Thoracic aorta (tissue), 2 donors: ENCODE results near the gene SLCO4A1. TPM values are rescaled to one million over a fixed set of nuclear protein-coding genes. Genes with fewer than 3 reads are reported as not detected.

Source experiments
- ATAC-seq: fragments of 150-250 bp; one replicate; pipeline ENCODE4 v1.8.0; 2017; ENCODE audit warnings: low read depth; ENCODE audit not compliant: insufficient number of reproducible peaks, low FRiP score
- DNase-seq: peaks from one replicate; pipeline ENCODE4 v3.0.0-alpha.2; 2020; ENCODE audit warnings: low spot score
- H3K27ac ChIP-seq, 2 donors: fragments of 200-600 bp; sonication (generic); 1 replicate in 1 of 2; 2 replicates in 1 of 2; pipeline ENCODE4 v1.5.1; 2016; ENCODE audit warnings: mild to moderate bottlenecking in 2 of 2, moderate library complexity in 2 of 2
- H3K27me3 ChIP-seq: fragments of 200-600 bp; sonication (generic); replicated peaks from 2 replicates; pipeline ENCODE4 v1.6.0; 2016; ENCODE audit warnings: mild to moderate bottlenecking; ENCODE audit not compliant: insufficient read depth
- H3K36me3 ChIP-seq: fragments of 200-600 bp; sonication (generic); one replicate; pipeline ENCODE4 v1.5.1; 2016
- H3K4me1 ChIP-seq, 2 donors: fragments of 200-600 bp; sonication (generic); 1 replicate in 1 of 2; 2 replicates in 1 of 2; pipeline versions ENCODE4 v1.5.1 to v1.6.0; 2016; ENCODE audit warnings: low read depth in 2 of 2, mild to moderate bottlenecking in 1 of 2; ENCODE audit not compliant: control insufficient read depth in 1 of 2
- H3K4me3 ChIP-seq: fragments of 200-600 bp; sonication (generic); 2 replicates; pipeline ENCODE4 v1.5.1; 2016; ENCODE audit warnings: mild to moderate bottlenecking
- H3K9me3 ChIP-seq: fragments of 200-600 bp; sonication (generic); 2 replicates; pipeline ENCODE4 v1.5.1; 2016
- total RNA-seq, 2 donors: library from RNA; depleted of rRNA; stranded (reverse); fragments of >200 nt; gene quantifications; one replicate each; pipeline versions ENCODE4 v1.1.0 to v1.2.3, GENCODE V29; 2016
- TF ChIP-seq, protein P1 (sequence below): fragments of 200-600 bp; sonication (generic); IDR thresholded peaks from one replicate; pipeline ENCODE4 v1.5.1; 2019; ENCODE audit warnings: antibody characterized with exemption

Gene SLCO4A1
- total RNA-seq, 2 donors from 2014 or later: 22.1 to 26.0 TPM

DNA sequence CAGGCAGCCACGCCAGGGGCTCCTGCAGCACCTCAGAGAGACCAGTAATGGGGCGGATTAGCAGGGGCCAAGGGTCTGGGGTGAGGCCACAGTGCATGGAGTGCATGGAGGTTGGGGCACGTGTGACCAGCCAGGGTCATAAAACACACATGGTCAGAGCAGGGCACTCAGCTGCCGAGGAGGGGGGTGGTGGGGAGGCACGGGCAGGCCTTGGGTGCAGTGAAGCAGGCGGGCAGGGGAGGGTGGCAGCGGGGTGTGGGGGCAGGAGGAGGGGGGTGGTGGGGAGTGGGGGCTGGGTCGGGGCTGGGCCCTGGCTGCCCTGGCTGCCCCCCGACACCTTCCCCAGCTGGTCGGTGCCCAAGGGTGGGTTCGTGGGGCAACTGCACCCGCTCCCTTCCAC lies 42.7 kb downstream of the SLCO4A1 start:
- Histone ChIP-seq H3K4me1 (no peaks in the 10 kb centered on the region), H3K27me3 (no peaks in the 10 kb centered on the region), H3K9me3 (peaks cover 2% of the 10 kb centered on the region), H3K36me3 (no peaks in the 10 kb centered on the region), H3K4me3 (no peak overlapping the region), H3K27ac (no peak overlapping the region)
- TF ChIP-seq, protein P1, sequence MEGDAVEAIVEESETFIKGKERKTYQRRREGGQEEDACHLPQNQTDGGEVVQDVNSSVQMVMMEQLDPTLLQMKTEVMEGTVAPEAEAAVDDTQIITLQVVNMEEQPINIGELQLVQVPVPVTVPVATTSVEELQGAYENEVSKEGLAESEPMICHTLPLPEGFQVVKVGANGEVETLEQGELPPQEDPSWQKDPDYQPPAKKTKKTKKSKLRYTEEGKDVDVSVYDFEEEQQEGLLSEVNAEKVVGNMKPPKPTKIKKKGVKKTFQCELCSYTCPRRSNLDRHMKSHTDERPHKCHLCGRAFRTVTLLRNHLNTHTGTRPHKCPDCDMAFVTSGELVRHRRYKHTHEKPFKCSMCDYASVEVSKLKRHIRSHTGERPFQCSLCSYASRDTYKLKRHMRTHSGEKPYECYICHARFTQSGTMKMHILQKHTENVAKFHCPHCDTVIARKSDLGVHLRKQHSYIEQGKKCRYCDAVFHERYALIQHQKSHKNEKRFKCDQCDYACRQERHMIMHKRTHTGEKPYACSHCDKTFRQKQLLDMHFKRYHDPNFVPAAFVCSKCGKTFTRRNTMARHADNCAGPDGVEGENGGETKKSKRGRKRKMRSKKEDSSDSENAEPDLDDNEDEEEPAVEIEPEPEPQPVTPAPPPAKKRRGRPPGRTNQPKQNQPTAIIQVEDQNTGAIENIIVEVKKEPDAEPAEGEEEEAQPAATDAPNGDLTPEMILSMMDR: no peak
- no peak for DNase-seq
- no peak for ATAC-seq

DNA sequence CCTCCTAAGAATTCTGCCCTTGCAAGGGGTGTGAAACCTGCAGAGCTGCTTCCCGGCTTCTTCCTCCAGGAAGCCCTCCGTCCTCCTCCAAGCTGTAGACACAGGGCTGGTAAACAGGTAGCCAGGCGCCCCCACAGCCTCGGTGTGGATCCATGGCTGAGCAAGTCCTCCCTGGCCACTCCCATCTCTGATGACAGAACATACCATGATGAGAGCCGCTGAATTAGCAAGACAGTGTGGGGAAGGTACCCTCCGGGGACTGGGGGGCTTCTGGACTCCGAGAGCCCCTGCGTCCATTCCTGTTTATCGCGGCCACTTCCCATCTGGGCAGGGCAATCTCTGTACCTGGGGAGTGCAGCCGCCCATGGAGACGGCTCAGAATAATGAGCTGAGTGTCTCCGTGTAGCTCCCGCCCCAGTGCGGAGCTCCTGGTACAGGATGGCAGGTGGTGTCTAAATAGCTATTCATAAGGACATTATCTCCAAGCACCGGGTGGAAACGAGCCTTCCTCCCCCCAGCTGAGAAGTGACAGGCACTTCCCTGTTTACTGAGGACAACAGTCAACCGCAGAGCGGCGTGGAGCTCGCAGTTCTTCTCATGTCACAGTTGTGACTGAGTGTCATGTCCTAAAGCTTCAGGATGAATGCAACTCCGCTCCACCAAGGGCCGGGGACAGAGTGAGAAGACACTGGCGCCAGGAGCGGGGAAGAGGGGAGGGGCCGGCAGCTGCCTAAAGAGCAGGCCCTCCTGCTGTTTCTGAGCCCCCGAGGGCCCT lies 43.7 kb downstream of the SLCO4A1 start:
- no peaks in the 10 kb centered on the region for H3K4me1 ChIP-seq
- H3K36me3 ChIP-seq: no peaks in the 10 kb centered on the region
- ATAC-seq (no peak), DNase-seq (no peak)
- no peak overlapping the region for H3K27ac ChIP-seq
- TF ChIP-seq, protein P1: no peak
- no peak overlapping the region for H3K4me3 ChIP-seq
- no peaks in the 10 kb centered on the region for H3K27me3 ChIP-seq
- H3K9me3 ChIP-seq: no peaks in the 10 kb centered on the region

DNA sequence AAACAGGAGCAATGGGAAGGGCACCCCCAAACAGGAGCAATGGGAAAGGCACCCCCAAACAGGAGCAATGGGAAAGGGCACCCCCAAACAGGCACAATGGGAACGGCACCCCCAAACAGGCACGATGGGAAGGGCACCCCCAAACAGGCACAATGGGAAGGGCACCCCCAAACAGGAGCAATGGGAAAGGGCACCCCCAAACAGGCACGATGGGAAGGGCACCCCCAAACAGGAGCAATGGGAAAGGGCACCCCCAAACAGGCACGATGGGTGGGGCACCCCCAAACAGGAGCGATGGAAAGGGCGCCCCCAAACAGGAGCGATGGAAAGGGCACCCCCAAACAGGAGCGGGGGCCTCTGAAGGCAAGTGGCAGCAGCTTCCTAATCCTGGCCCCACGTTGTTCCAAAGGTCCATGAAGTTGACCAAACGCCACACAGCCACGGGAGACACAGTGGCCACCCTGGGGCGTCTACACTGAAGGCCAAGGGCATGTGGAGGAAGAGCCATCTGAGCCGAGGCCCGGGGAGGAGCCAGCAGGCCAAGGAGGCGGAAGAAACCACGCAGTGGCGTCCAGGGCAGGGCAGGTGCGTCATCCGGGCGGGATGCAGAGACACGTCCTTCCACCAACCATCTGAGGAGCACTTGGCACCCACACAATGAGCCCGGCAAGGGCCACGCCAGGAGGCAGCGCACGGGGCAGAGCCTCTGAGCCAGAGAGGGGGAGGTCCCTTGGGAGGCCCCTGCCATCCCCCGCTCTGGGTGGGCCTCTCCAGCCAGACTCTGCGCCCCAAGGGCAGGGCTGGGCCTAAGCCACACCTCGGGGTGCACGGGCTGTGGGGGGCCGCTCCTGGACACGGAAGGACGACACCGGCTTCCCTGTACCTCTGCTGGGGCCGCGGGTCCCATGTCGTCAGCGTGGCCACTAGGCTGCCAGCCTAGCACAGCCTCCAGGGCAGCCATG lies 44.8 kb downstream of the SLCO4A1 start:
- DNase-seq: no peak
- no peaks in the 10 kb centered on the region for H3K4me1 ChIP-seq
- no peak for ATAC-seq
- no peak overlapping the region for H3K4me3 ChIP-seq
- H3K27ac ChIP-seq: no peak overlapping the region
- TF ChIP-seq, protein P1: no peak
- H3K9me3 ChIP-seq: no peaks in the 10 kb centered on the region
- no peaks in the 10 kb centered on the region for H3K27me3 ChIP-seq
- H3K36me3 ChIP-seq: no peaks in the 10 kb centered on the region

DNA sequence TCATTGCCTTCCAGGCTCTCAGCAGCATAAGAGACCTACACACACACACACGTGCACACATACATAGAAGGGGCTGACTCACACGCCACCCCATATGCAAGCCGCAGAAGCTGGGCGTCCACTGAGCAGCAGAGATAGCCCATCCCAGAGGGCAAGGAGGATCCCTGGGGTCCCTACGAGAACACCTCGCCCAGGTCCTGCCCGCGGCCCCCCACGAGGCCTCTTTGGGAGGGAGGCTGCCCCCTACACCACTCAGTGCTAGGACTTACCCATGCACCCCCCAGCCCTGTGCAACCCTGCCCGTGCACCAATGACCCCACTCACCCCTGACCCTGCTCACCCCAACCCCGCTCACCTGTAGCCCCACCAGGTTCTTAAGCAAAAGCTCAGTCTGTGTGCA lies 45.8 kb downstream of the SLCO4A1 start:
- Histone ChIP-seq H3K4me3 (no peak overlapping the region), H3K4me1 (no peaks in the 10 kb centered on the region), H3K27me3 (no peaks in the 10 kb centered on the region), H3K27ac (no peak overlapping the region), H3K9me3 (no peaks in the 10 kb centered on the region), H3K36me3 (no peaks in the 10 kb centered on the region)
- ATAC-seq (no peak), DNase-seq (no peak)
- TF ChIP-seq, protein P1: no peak

DNA sequence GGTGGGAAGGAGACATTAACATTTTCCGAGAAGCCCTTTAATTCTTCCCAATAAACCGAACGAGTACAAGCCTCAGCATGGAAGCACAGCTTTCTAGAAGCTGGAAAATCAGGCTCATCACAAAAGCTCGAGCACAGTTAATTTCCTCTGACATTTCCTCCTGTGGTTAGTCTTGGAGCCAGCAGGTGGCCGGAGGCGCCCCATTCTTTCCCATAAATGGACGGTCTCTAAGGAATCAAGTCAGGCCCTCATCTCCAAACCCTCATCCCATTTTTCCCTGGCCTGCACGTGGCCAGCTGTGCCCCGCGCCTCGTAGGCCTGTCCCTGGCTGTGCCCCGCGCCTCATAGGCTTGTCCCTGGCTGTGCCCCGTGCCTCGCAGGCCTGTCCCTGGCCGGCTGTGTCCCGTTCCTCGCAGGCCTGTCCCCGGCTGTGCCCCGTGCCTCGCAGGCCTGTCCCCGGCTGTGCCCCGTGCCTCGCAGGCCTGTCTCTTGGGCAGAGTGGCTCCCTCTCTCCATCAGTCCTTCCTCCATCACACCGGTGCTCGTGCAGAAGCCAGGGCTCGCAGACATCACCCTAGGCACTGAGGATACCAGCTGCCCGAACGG lies 46.7 kb downstream of the SLCO4A1 start:
- H3K4me1 ChIP-seq: no peaks in the 10 kb centered on the region
- no peaks in the 10 kb centered on the region for H3K9me3 ChIP-seq
- no peaks in the 10 kb centered on the region for H3K27me3 ChIP-seq
- TF ChIP-seq, protein P1: no peak
- no peaks in the 10 kb centered on the region for H3K36me3 ChIP-seq
- DNase-seq: no peak
- no peak overlapping the region for H3K4me3 ChIP-seq
- H3K27ac ChIP-seq: no peak overlapping the region
- no peak for ATAC-seq
